Tongue (tissue), 2 donors: Measurements from ENCODE around the gene DCDC1. TPM values are rescaled to one million over a fixed set of nuclear protein-coding genes. Genes with fewer than 3 reads are reported as not detected.

Experiments used
- DNase-seq: peaks from one replicate; pipeline ENCODE4 v3.0.0-alpha.2; 2015
- total RNA-seq: library from RNA; depleted of rRNA; stranded (reverse); fragments of >200 nt; gene quantifications from one replicate; pipeline ENCODE4 v1.2.3, GENCODE V29; 2014

Gene DCDC1
- total RNA-seq, 1 donor from 2014 or later: 0.62 TPM

- DNase-seq: peak; percentile 69
Measured at GRCh38 chr11:31106968-31107576, 262.5 kb downstream of the DCDC1 start.

GRCh38 chr11:31106326-31106725 is 263.2 kb downstream of the DCDC1 start:
- no peak for DNase-seq

- DNase-seq: no peak
Measured at GRCh38 chr11:31102875-31103274, 266.7 kb downstream of the DCDC1 start.

DNA sequence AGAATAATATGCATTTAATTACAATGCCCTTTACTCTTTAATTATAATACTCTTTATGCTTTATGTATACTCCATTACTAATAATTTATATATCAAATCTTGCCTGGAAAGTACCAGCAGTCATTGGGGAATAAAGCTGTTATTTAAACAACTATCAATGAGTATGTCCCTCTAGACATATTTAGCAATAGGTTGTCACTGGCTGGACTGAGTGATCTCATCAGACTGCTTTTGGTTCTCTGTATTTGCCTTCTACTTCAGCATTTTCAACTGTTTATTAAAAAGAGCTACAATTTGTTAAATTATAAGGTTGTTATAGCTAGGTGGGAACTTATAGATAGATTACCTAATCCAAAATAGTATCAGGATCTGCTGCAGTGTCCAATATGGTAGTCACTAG is 267.2 kb downstream of the DCDC1 start:
- DNase-seq: no peak

GRCh38 chr11:31096191-31096805 is 273.2 kb downstream of the DCDC1 start:
- peak; percentile 38 for DNase-seq

DNA sequence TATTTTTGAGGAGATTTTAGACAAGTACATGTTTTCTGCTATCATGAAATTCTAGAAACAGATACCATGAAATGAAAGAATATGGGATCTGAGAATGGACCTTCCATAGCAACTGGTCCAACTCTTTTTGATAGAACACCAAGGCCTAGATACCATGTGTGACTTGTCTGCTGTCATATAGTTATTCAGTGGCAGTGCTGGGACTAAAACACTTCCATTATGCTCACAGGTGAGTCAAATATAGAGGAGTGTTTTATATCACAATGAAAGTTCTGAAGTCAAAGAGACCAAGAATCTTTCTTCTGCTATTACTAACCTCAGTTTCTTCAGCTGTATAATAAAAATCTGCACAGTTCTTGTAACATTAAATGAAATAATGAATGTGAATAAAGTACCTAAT is 276.9 kb downstream of the DCDC1 start:
- no peak for DNase-seq

DNA sequence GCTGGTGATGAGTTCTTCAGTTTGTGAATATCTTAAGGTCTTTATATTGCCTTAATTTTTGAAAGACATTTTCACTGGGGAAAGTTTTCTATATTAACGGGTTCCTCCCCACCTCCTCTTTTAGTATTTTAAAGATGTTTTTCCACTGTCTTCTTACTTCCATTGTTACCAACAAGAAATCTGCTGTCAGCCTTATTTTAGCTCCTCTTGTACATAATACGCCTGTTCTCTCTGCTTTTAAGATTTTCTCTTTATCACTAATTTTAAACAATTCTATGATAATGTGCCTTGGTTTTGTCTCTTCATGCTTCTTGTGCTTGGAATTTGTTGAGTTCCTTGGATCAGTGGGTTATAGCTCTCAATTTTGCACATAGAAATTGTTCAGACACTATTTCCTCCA is 280.4 kb downstream of the DCDC1 start:
- DNase-seq: no peak

GRCh38 chr11:31069447-31070205 is 299.9 kb downstream of the DCDC1 start:
- DNase-seq: no peak

DNA sequence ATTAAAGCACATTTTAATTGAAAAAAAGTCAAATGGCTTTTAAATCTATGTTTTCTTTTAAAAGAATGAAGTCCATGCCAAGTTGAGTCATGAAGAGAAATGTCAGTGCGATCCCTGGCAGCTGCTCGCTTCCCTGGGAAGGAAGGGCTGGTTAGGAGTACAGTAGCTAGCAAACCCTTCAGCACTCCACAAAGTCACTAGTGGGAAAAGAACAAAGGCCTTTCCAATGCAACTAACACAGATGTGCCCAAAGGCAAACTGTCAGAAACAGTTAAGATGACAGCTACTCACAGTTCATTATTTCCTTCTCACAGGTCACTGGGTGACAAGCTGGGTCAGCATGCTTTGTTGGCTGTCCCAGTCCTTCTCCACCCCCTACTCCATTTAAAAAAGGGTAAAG is 308.7 kb downstream of the DCDC1 start:
- peak; percentile 1 for DNase-seq

- no peak for DNase-seq
Measured at GRCh38 chr11:31059529-31059928, 310.0 kb downstream of the DCDC1 start.

DNA sequence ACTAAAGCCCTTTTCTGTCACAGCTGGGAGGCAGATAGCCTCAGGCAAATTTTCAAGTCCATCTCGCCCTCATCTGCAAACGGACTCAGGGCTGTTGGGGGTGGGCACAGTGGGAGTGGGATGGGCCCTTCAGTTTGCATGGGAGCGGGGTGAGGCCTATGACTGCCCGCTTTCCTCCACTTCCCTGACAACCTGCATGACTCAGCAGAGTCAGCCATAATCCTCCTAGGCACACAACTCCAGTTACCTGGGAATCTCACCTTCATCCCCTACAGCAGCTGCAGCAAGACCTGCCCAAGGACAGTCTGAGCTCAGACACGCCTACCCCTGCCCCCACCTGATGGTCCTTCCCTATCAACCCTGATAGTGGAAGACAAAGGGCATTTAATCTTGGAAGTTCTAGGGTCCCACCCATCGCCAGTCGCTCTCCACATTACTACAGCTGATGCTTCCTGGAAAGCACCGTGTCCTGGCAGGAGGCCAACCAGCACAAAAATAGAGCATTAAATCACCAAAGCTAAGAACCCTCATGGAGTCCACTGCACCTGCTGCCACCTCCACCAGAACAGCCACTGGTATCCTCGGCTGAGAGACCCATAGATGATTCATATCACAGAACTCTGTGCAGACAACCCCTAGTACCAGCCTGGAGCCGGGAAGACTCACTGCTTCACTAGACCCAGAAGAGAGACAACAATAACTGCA is 319.3 kb downstream of the DCDC1 start:
- peak; percentile 51 for DNase-seq

GRCh38 chr11:31045335-31045734 is 324.2 kb downstream of the DCDC1 start:
- peak; percentile 13 for DNase-seq

DNA sequence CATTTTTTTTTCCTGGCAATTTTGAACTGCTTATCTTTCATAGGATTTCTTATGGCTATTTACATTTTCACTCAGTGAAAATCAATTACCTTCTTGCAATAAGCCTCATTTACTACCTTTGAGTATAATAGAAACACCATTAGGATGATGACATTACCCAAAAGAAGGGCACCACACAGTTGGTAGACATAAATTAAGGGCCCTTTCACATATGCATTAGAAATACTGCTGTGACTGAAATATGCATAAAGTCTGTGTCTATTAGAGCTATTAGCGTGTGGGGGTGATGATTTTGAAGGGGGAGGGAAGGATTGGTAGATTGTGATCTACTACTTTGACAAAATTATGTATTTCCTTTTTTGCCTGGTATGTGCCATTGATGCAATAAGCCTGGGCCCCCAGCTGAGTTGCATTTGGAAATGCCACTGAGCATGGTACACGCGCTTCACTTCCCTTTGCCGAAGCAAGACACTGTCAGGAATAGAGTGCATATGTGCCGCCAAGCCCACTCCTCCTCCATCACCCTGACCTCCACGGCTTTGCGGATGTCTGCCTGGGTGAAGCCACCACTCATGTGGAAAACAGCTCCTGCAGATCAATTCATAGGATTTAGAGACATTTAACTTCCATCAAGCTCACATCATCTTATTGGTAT is 339.3 kb downstream of the DCDC1 start:
- DNase-seq: no peak

DNA sequence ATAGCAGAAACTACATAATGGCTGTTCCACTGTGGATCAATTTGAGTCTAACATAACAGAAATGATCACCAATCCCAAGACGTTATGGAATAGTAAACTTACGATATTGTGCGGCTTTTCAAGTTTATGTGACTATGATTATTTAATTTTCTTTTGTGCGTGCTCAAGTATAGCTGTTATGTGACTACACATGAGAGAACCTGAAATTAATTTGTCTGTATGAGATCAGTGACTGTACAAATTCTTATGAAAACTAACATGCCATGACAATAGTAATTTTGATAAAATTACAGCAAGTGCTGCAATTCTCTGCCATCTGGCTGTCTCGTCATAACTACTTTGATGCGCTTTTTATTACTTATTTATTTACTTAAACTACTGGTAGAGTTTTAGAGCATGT is 343.2 kb downstream of the DCDC1 start:
- no peak for DNase-seq

GRCh38 chr11:31022080-31022479 is 347.5 kb downstream of the DCDC1 start:
- DNase-seq: no peak

DNA sequence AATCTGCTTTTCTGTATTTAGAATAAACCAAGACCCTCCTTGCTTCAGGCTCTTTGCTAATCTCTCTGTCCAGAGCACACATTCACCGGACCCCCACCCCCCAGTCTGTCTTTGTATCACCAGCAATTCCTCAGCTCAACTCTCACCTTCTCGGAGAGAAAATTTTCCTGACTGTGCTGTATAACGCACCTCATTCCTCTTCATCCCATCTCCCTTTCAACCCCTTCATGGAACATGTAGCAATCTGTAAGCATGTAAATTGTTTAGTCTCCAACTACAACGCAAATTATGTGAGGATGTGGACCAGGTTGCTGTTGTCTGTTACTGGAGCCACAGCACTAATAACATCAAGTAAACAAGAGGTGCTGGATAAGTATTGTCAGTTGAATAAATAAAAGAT is 349.8 kb downstream of the DCDC1 start:
- DNase-seq: no peak

DNA sequence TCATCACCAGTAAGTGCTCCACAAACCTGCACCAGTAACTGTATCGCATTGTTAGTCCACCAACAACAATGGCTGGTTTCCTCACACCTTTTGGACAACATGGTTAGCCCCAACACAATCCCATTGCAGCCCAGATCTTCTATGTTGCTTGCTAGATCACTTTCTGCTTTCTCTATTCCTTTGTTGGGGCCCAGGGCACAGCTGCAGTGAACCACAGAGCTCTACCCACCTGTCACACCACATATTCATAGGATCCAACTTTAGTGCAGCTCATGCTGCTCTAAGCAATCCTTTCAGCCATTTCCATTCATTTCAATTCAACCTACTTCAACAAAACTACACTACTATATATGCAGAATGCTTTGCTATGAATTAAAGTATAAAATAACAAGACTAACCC is 364.3 kb downstream of the DCDC1 start:
- no peak for DNase-seq

DNA sequence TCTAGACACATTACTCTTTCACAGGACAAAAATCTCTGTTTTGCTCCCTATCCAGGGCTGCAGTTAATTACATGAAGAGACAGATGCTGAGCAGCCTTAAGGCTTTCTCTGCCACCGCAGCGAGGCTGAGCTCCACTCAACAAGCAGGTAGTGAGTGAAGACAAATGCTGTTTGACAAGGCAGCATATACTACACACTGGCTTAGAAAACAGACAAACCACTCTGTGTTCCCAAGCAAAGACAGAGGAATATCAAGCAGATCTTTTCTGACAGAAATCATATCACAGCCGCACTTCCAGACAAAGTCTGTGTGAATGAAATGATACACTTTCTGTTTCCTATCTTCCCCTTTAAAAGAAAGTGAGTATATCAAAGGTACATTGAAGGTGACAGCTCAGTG is 368.1 kb downstream of the DCDC1 start:
- DNase-seq: no peak

DNA sequence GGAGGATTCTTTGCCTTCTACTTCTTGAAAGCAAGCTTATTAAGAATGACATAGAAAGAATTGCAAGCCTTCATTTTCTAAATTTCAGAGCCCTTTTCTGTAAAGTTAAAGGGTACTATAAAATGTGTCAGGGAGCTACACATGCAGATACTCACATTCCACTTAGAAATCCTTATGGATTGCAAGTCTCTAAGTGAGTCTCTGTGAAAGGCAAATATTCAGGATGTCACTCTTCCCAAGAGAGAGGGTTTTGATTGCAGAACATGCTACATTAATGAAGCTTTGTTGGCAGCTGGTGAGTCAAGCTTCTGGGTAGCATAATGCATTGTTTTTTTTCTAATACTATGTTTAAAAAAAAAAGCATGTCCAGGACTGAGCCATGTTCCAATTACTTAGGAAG is 369.2 kb downstream of the DCDC1 start:
- no peak for DNase-seq

GRCh38 chr11:30992513-30992849 is 377.1 kb downstream of the DCDC1 start:
- DNase-seq: no peak

DNA sequence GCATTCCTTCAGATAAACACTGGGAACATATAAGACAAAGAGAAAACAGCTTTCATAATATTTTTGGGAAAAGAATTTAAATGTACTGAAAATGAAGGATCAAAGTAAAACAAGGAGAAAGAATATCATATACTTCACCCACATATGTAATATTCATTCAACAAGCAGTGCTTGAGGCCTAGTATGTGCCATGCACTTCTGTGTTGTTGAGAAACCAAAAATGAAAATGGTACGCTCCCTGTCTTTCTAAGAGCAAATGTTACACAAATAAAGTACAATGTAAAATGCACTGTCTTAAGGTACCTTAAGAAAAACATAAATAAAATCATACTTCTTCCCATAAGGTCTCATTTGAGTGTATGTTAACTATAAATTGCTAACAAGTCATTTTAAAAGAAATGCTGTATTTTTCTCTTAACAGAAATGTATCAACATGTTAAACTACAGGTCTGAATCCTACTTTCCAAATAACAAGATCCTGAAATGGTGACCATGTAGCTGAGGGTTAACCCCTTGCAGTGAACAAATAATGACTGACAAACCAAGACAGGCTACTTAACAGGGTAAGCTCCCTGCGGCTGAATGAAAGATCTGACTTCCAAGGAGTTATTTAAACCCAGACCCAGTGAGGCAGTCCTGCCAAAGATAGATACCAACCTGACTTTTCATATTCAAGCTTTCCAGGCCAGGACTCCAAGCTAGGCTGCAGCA is 377.6 kb downstream of the DCDC1 start:
- DNase-seq: no peak

DNA sequence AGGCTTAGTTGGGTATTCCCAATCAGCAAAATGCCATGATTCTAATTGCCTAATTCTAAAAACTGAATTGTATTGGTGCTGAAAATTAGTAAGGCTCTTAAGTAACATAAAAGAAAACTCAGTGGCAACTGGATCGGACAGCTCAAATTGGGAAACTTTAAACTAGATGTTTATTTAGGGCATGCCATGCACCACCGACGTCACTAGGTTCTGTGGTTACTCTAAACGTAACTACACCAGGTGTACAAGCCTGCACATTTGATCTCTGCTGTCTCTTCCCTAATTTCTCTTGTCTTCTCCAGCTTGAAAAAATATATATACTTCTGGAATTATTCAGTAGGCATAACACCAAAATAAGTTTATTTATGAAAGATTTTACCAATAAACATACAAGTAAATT is 378.2 kb downstream of the DCDC1 start:
- DNase-seq: no peak
